HCT116 (cell line): ENCODE results near the gene S100Z. TPM values are rescaled to one million over a fixed set of nuclear protein-coding genes. Genes with fewer than 3 reads are reported as not detected.

ENCODE experiments used
- ATAC-seq: fragments of 200-7000 bp; cut with Tn5 transposase; 2 replicates; pipeline ENCODE4 v1.9.1; 2020; ENCODE audit warnings: mild to moderate bottlenecking, moderate library complexity
- BruUV-seq: library from RNA; stranded (reverse); fragments of 400-500 nt; replicated peaks from 2 replicates; lab custom pipeline; 2021; lab: Mats Ljungman, UMichigan
- CTCF ChIA-PET: fragments of 300-600 bp; sonication (Branson Sonifier 250); formaldehyde crosslinking; loops from one replicate; lab custom pipeline; 2021; ENCODE audit warnings: antibody characterized with exemption; lab: Charles Lee
- POLR2A ChIA-PET: fragments of 300-600, 350-600 bp; sonication (Branson Sonifier 250); formaldehyde crosslinking; loops from one replicate; lab custom pipeline; 2021; ENCODE audit warnings: antibody characterized with exemption; lab: Charles Lee
- RAD21 ChIA-PET, 2 experiments: fragments of 300-600 bp; sonication (Branson Sonifier 250); formaldehyde crosslinking; loops; one replicate each; lab custom pipeline; 2023; ENCODE audit warnings: low total read pairs in 2 of 2; ENCODE audit not compliant: uncharacterized antibody in 2 of 2, unreplicated experiment in 2 of 2, low non-redundant PET in 1 of 2; lab: Charles Lee
- DNase-seq: peaks from one replicate; pipeline ENCODE4 v3.0.0-alpha.2; 2010; ENCODE audit warnings: low read depth, low spot score
- H2AFZ ChIP-seq: fragments of 200-600 bp; shearing (Covaris generic), sonication (generic); 2 replicates; pipeline ENCODE4 v1.6.1; 2017; ENCODE audit warnings: low read depth, mixed run types, mixed read lengths, antibody characterized with exemption, low read length; ENCODE audit not compliant: poor library complexity, severe bottlenecking
- H3K27ac ChIP-seq: 2 replicates; pipeline ENCODE4 v1.5.1; 2012; ENCODE audit warnings: low read depth, low read length
- H3K27me3 ChIP-seq: fragments of 200-600 bp; sonication (generic); 2 replicates; pipeline ENCODE4 v1.6.1; 2016; ENCODE audit warnings: mixed run types, low read length, mixed read lengths; ENCODE audit not compliant: insufficient read depth
- H3K36me3 ChIP-seq, 2 experiments: fragments of 200-500 bp in 1 of 2; fragments of 200-600 bp in 1 of 2; sonication (Bioruptor generic) in 1 of 2; sonication (generic) in 1 of 2; 2 replicates each; pipeline versions ENCODE4 v1.5.1 to v1.6.1; 2014 to 2016; ENCODE audit warnings: low read length in 2 of 2, inconsistent platforms in 1 of 2, mixed read lengths in 1 of 2, mixed run types in 1 of 2; ENCODE audit not compliant: insufficient read depth in 2 of 2, control insufficient read depth in 1 of 2
- H3K4me1 ChIP-seq, 2 experiments: fragments of 200-600 bp in 1 of 2; sonication (generic) in 1 of 2; 2 replicates each; pipeline versions ENCODE4 v1.5.1 to v1.6.1; 2012 to 2017; ENCODE audit warnings: low read length in 2 of 2, inconsistent platforms in 1 of 2, mild to moderate bottlenecking in 1 of 2, mixed read lengths in 1 of 2, mixed run types in 1 of 2, moderate library complexity in 1 of 2; ENCODE audit not compliant: insufficient read depth in 2 of 2, control insufficient read depth in 1 of 2
- H3K4me2 ChIP-seq: fragments of 200-600 bp; sonication (generic); 2 replicates; pipeline ENCODE4 v1.6.1; 2017; ENCODE audit warnings: mixed run types, low read length, mixed read lengths
- H3K4me3 ChIP-seq, 2 experiments: fragments of 200-600 bp in 1 of 2; sonication (generic) in 1 of 2; replicated peaks in 1 of 2; 2 replicates each; pipeline ENCODE4 v1.5.1; 2011 to 2016; ENCODE audit warnings: low read length in 2 of 2, control low read depth in 1 of 2, low read depth in 1 of 2, mild to moderate bottlenecking in 1 of 2, mixed read lengths in 1 of 2, mixed run types in 1 of 2
- H3K79me2 ChIP-seq: fragments of 200-600 bp; sonication (generic); 2 replicates; pipeline ENCODE4 v1.6.1; 2017; ENCODE audit warnings: mild to moderate bottlenecking, mixed run types, low read length, moderate library complexity, mixed read lengths; ENCODE audit not compliant: insufficient read depth
- H3K9ac ChIP-seq: fragments of 200-600 bp; sonication (generic); 2 replicates; pipeline ENCODE4 v1.6.1; 2016; ENCODE audit warnings: low read length, mixed read lengths
- H3K9me2 ChIP-seq: fragments of 200-600 bp; sonication (generic), shearing (Covaris generic); 2 replicates; pipeline ENCODE4 v1.6.1; 2017; ENCODE audit warnings: mixed run types, mild to moderate bottlenecking, moderate library complexity; ENCODE audit not compliant: insufficient read depth
- H3K9me3 ChIP-seq, 2 experiments: fragments of 200-500 bp in 1 of 2; fragments of 200-600 bp in 1 of 2; sonication (Bioruptor generic) in 1 of 2; sonication (generic) in 1 of 2; 2 replicates each; pipeline ENCODE4 v1.6.1; 2014 to 2017; ENCODE audit warnings: low read length in 2 of 2, mixed read lengths in 2 of 2, inconsistent platforms in 1 of 2, low read depth in 1 of 2, mild to moderate bottlenecking in 1 of 2, mixed run types in 1 of 2, moderate library complexity in 1 of 2; ENCODE audit not compliant: control insufficient read depth in 1 of 2, insufficient read depth in 1 of 2
- H4K20me1 ChIP-seq: fragments of 200-600 bp; sonication (generic), shearing (Covaris generic); 2 replicates; pipeline ENCODE4 v1.6.1; 2017; ENCODE audit warnings: mixed run types, mild to moderate bottlenecking, moderate library complexity; ENCODE audit not compliant: insufficient read depth
- CBX3 ChIP-seq: IDR thresholded peaks from 2 replicates; pipeline ENCODE4 v1.6.1; 2012; ENCODE audit warnings: low read depth
- CTCF ChIP-seq, 3 experiments: fragments of 200-600 bp in 1 of 3; sonication (generic) in 1 of 3; IDR thresholded peaks in 2 of 3; conservative IDR thresholded peaks in 1 of 3; 2 replicates each; pipeline ENCODE4 v1.5.1; 2012 to 2017; ENCODE audit warnings: low read depth in 2 of 3, low read length in 2 of 3, antibody characterized with exemption in 1 of 3, borderline replicate concordance in 1 of 3, control low read depth in 1 of 3, mild to moderate bottlenecking in 1 of 3, mixed read lengths in 1 of 3, mixed run types in 1 of 3, moderate library complexity in 1 of 3; ENCODE audit not compliant: insufficient read depth in 1 of 3
- EGR1 ChIP-seq: IDR thresholded peaks from 2 replicates; pipeline ENCODE4 v1.6.1; 2012; ENCODE audit warnings: low read depth
- ELF1 ChIP-seq: IDR thresholded peaks from 2 replicates; pipeline ENCODE4 v1.6.1; 2012; ENCODE audit warnings: low read depth, borderline replicate concordance
- FOSL1 ChIP-seq: IDR thresholded peaks from 2 replicates; pipeline ENCODE4 v1.6.1; 2012; ENCODE audit warnings: low read depth
- JUND ChIP-seq: IDR thresholded peaks from 2 replicates; pipeline ENCODE4 v1.6.1; 2012
- POLR2A ChIP-seq: IDR thresholded peaks from 2 replicates; pipeline ENCODE4 v1.7.0; 2011; ENCODE audit warnings: borderline replicate concordance; ENCODE audit not compliant: insufficient read depth, insufficient read length; ENCODE audit errors: extremely low read depth
- RAD21 ChIP-seq: IDR thresholded peaks from 2 replicates; pipeline ENCODE4 v1.6.1; 2012; ENCODE audit warnings: low read depth, mild to moderate bottlenecking
- REST ChIP-seq: IDR thresholded peaks from 2 replicates; pipeline ENCODE4 v1.6.1; 2012; ENCODE audit warnings: low read depth
- SIN3A ChIP-seq: IDR thresholded peaks from 2 replicates; pipeline ENCODE4 v1.6.1; 2012; ENCODE audit warnings: low read depth
- SP1 ChIP-seq: IDR thresholded peaks from 2 replicates; pipeline ENCODE4 v1.6.1; 2012; ENCODE audit warnings: low read depth
- SRF ChIP-seq: IDR thresholded peaks from 2 replicates; pipeline ENCODE4 v1.6.1; 2012; ENCODE audit warnings: low read depth
- ZBTB33 ChIP-seq: IDR thresholded peaks from 2 replicates; pipeline ENCODE4 v1.6.1; 2011; ENCODE audit warnings: mild to moderate bottlenecking, low read length, moderate library complexity; ENCODE audit not compliant: insufficient replicate concordance; ENCODE audit errors: extremely low read depth
- ZFX ChIP-seq: fragments of 450-650 bp; IDR thresholded peaks from 2 replicates; pipeline ENCODE4 v1.6.1; 2017
- intact Hi-C: fragments of 100-400 bp; cut with micrococcal nuclease; formaldehyde crosslinking; loops from 2 replicates; pipeline ENCODE4 v1.10.0; 2022
- total RNA-seq: library from RNA; stranded (reverse); gene quantifications from one replicate; pipeline ENCODE4 v1.2.1, GENCODE V29; 2021; ENCODE audit not compliant: unreplicated experiment

The S100Z gene
- total RNA-seq, 1 experiment from 2014 or later = not detected

DNA sequence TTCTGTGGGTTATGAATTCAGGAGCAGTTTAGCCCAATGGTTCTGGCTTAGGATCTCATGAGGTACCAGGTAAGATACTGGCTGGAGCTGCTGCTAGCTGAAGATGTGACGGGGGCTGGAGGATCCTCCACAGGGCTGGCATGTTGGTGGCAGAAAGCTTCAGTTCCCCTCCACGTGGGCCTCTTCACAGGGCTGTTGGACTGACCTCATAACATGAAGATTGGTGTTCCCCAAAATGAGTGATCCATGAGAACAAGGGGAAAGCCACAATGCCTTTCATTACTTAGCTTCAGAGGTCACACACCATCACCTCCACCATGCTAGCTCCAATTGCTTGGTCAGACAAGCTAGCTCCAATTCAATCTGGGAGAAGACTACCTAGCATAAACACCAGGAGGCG, 8.5 kb upstream of the S100Z start:
- Histone ChIP-seq H3K4me1 (peaks cover 49 to 60% of the 10 kb centered on the region in 2 experiments), H3K4me3 (no peak overlapping the region), H2AFZ (no peak overlapping the region), H3K27ac (no peak overlapping the region), H3K4me2 (no peak overlapping the region), H4K20me1 (no peaks in the 10 kb centered on the region), H3K27me3 (no peaks in the 10 kb centered on the region), H3K9me3 (no peaks in the 10 kb centered on the region), H3K9me2 (no peaks in the 10 kb centered on the region), H3K36me3 (no peaks in the 10 kb centered on the region), H3K9ac (no peak overlapping the region), H3K79me2 (peaks cover 6% of the 10 kb centered on the region)
- ChIA-PET CTCF (interaction anchor here (1.0 to 2.0 kb wide), 2 partner anchors 67 to 175 kb away, joined by 4 to 7 read pairs; no protein-coding TSS in a partner anchor), RAD21 (no interaction called here), POLR2A (no interaction called here)
- no peak for DNase-seq
- ATAC-seq = no peak
- intact Hi-C loops = no loop called here
- no TSS peak for BruUV-seq
- TF ChIP-seq ZBTB33 (no peak), SRF (no peak), SP1 (no peak), REST (no peak), ELF1 (no peak), CBX3 (no peak), SIN3A (no peak), ZFX (no peak), POLR2A (no peak), FOSL1 (no peak), JUND (no peak), EGR1 (no peak), RAD21 (no peak), CTCF (IDR thresholded peaks at IDR 0.05 in 2 of 3, conservative IDR thresholded peaks at IDR 0.05 in 1 of 3; ENCODE audit: borderline replicate concordance in 1 of 3, insufficient read depth in 1 of 3, low read depth in 2 of 3, low read length in 2 of 3) (no peak)
- TF ChIP-seq, all 23 proteins: peak for 0
